ENCODE data around the gene TBX4. TPM values are rescaled to one million over a fixed set of nuclear protein-coding genes. Genes with fewer than 3 reads are reported as not detected.

The TBX4 gene
- total RNA-seq, 2 donors from 2014 or later, result not detected

GRCh38 chr17:61498042-61498994 lies 46.1 kb downstream of the TBX4 start:
- TF ChIP-seq CTCF (conservative IDR thresholded peaks at IDR 0.05), result no peak
- Histone ChIP-seq H3K9me3 (ENCODE audit: control insufficient read depth, low read length) (no peaks in the 10 kb centered on the region), H3K4me1 (ENCODE audit: control insufficient read depth, insufficient read depth, low read length) (no peaks in the 10 kb centered on the region), H3K36me3 (ENCODE audit: control insufficient read depth, insufficient read depth, low read length) (no peaks in the 10 kb centered on the region), H3K27ac (ENCODE audit: low read depth, low read length) (no peak overlapping the region), H3K27me3 (ENCODE audit: control insufficient read depth, insufficient read depth, low read length, poor library complexity, severe bottlenecking) (no peaks in the 10 kb centered on the region), H3K4me3 (ENCODE audit: low read length) (no peak overlapping the region), H3K9ac (ENCODE audit: extremely low read depth, low read length, poor library complexity, severe bottlenecking) (no peak overlapping the region)
- H3K27ac Mint-ChIP-seq, result no peak overlapping the region
- H3K36me3 Mint-ChIP-seq (ENCODE audit: low read depth), result no peaks in the 10 kb centered on the region
- H3K27me3 Mint-ChIP-seq (ENCODE audit: insufficient read depth), result no peaks in the 10 kb centered on the region
- no peak for DNase-seq
- H3K4me1 Mint-ChIP-seq, result no peaks in the 10 kb centered on the region
- H3K4me3 Mint-ChIP-seq, result no peak overlapping the region
- no peaks in the 10 kb centered on the region for H3K9me3 Mint-ChIP-seq
- 95 to 98% methylated on average over 8 of the region's 8 CpGs for WGBS, 2 experiments (ENCODE audit: insufficient coverage in 1 of 2, insufficient read length in 1 of 2)

DNA sequence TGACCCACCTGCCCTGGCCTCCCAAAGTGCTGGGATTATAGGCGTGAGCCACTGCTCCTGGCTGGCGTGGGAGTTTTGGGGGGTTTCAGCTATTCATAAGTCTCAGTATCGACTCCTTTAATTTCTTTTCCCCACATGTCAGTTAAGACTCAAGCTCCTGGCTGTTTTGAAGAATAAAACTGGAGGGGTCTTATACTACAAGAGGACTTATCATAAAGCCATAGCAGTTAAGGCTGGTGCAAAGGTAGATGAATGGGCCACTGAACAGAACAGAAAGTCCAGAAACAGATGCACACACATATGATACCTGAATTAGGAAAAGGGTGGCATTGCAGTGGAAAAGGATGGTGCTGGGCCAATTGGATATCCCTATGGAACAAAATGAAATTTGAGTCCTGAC lies 47.4 kb downstream of the TBX4 start:
- H3K4me3 ChIP-seq (ENCODE audit: low read length), result no peak overlapping the region
- Mint-ChIP-seq H3K27me3 (ENCODE audit: insufficient read depth) (no peaks in the 10 kb centered on the region), H3K36me3 (ENCODE audit: low read depth) (no peaks in the 10 kb centered on the region), H3K4me1 (no peaks in the 10 kb centered on the region), H3K4me3 (no peak overlapping the region), H3K27ac (no peak overlapping the region), H3K9me3 (no peaks in the 10 kb centered on the region)
- no peak overlapping the region for H3K27ac ChIP-seq (ENCODE audit: low read depth, low read length)
- no peaks in the 10 kb centered on the region for H3K9me3 ChIP-seq (ENCODE audit: control insufficient read depth, low read length)
- H3K27me3 ChIP-seq (ENCODE audit: control insufficient read depth, insufficient read depth, low read length, poor library complexity, severe bottlenecking), result no peaks in the 10 kb centered on the region
- no peaks in the 10 kb centered on the region for H3K4me1 ChIP-seq (ENCODE audit: control insufficient read depth, insufficient read depth, low read length)
- no peaks in the 10 kb centered on the region for H3K36me3 ChIP-seq (ENCODE audit: control insufficient read depth, insufficient read depth, low read length)
- TF ChIP-seq CTCF (conservative IDR thresholded peaks at IDR 0.05), result no peak
- DNase-seq, result no peak
- 92% methylated on average over 2 of the region's 3 CpGs; no CpG with 5 or more reads in 1 of the 2 experiments for WGBS, 2 experiments (ENCODE audit: insufficient coverage in 1 of 2, insufficient read length in 1 of 2)
- no peak overlapping the region for H3K9ac ChIP-seq (ENCODE audit: extremely low read depth, low read length, poor library complexity, severe bottlenecking)

DNA sequence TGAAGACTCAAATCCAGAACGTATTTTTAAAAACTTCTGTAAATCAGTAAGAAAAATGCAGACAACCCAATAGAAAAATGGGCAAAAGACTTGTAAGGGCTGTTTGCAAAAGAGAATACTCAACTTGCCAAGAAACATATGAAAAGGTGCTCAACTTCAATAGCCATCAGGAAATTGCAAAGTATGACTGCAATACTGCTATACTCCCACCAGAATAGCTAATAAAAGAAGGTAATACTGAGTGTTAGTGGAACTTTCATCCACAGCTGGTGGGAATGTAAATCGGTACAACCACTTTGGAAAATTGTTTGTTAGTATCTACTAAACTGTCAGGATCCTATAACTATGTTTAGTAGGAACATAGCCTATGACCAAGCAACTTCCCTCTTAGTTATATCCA lies 48.1 kb downstream of the TBX4 start:
- Mint-ChIP-seq H3K4me3 (no peak overlapping the region), H3K27ac (no peak overlapping the region), H3K27me3 (ENCODE audit: insufficient read depth) (no peaks in the 10 kb centered on the region), H3K9me3 (no peaks in the 10 kb centered on the region), H3K4me1 (no peaks in the 10 kb centered on the region), H3K36me3 (ENCODE audit: low read depth) (no peaks in the 10 kb centered on the region)
- H3K9ac ChIP-seq (ENCODE audit: extremely low read depth, low read length, poor library complexity, severe bottlenecking), result no peak overlapping the region
- TF ChIP-seq CTCF (conservative IDR thresholded peaks at IDR 0.05), result no peak
- no peak overlapping the region for H3K4me3 ChIP-seq (ENCODE audit: low read length)
- no peaks in the 10 kb centered on the region for H3K4me1 ChIP-seq (ENCODE audit: control insufficient read depth, insufficient read depth, low read length)
- DNase-seq, result no peak
- WGBS, 2 experiments (ENCODE audit: insufficient coverage in 1 of 2, insufficient read length in 1 of 2), result 84 to 100% methylated on average over 2 of the region's 2 CpGs
- no peaks in the 10 kb centered on the region for H3K27me3 ChIP-seq (ENCODE audit: control insufficient read depth, insufficient read depth, low read length, poor library complexity, severe bottlenecking)
- no peak overlapping the region for H3K27ac ChIP-seq (ENCODE audit: low read depth, low read length)
- no peaks in the 10 kb centered on the region for H3K9me3 ChIP-seq (ENCODE audit: control insufficient read depth, low read length)
- no peaks in the 10 kb centered on the region for H3K36me3 ChIP-seq (ENCODE audit: control insufficient read depth, insufficient read depth, low read length)

Data from endodermal cell (in vitro differentiated cells).